C4-2B (cell line): Measurements from ENCODE around the gene ADAP1.

Source experiments
- CTCF ChIP-seq: fragments of 450-650 bp; conservative IDR thresholded peaks from 2 replicates; pipeline ENCODE4 v1.5.1; 2017; ENCODE audit warnings: mild to moderate bottlenecking
- ZFX ChIP-seq: fragments of 450-650 bp; IDR thresholded peaks from 2 replicates; pipeline ENCODE4 v1.6.1; 2017

DNA sequence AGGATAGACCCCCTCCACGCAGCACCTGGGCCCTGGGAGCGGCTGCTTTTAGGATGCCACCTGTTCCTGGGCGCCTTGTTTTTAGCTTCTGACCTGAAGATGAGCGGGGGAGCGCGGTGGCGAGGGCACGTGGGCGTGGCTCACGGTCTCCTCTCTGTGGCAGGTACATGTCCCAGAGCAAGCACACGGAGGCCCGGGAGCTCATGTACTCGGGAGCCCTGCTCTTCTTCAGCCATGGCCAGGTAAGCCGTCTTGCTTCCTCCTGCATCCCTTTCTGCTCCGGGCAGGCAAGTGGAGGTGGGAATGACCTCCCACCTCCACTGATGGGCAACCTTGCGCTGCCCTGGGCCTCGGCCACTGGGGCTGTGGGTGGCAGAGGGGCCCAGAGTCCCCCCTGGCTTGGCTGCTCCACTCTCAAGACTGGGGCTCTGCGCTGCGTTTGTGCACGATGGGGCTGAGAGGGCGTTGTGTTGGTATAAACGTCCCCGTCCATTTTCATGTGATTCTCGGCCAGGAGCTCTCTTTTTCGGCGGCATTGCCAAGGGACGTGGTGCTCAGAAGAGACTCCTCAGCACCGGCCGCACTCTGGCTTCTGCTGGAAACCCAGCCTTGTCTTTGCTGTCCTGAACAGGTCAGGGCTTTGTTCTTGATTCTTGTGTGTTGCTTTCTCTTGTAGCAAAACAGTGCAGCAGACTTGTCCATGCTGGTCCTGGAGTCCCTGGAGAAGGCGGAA is 68.4 kb downstream of the ADAP1 start:
- TF ChIP-seq CTCF (no peak), ZFX (no peak)
